Erythroblast (primary cell): ENCODE results near the gene GNG7.

Experiments
- GATA1 ChIP-seq: IDR thresholded peaks from 2 replicates; pipeline ENCODE4 v1.6.1; 2011; ENCODE audit warnings: low read depth, mild to moderate bottlenecking, control low read depth, low read length, moderate library complexity
- POLR2A ChIP-seq: IDR thresholded peaks from 2 replicates; pipeline ENCODE4 v1.6.1; 2011; ENCODE audit warnings: mild to moderate bottlenecking, low read length

DNA sequence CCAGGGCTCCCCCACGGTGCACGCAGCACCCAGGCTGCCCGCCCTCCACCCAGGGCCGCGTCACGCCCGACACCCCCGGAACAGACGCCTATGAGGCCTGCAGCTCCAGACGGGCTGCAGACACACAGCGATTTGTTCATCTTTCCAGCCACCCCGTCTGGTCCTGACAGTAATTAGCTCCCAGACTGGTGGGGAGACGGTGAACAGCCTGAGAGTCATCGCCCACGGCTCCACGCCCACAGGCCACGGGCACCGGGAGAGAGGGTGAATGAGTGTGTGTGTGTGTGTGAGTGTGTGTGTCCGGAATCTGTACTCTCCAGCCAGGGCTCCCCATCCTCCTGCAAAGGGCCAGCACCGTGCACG, 208.4 kb downstream of the GNG7 start:
- TF ChIP-seq POLR2A (no peak), GATA1 (no peak)
